A549 (cell line): ENCODE data around the gene NCAM2.

Experiments used
- CEBPB ChIP-seq, 2 experiments: fragments of >200 bp in 1 of 2; sonication (Bioruptor Twin) in 1 of 2; formaldehyde crosslinking in 1 of 2; IDR thresholded peaks; 2 replicates each; pipeline ENCODE4 v1.6.1; 2012 to 2016
- ESRRA ChIP-seq: fragments of 150-350 bp; IDR thresholded peaks from 2 replicates; pipeline ENCODE4 v1.6.1; 2014; ENCODE audit warnings: mild to moderate bottlenecking, low read length, borderline replicate concordance

GRCh38 chr21:21158376-21158918, 160.2 kb downstream of the NCAM2 start:
- TF ChIP-seq CEBPB (IDR thresholded peaks at IDR 0.05) (no peak), ESRRA (no peak)
